Astrocyte of the spinal cord (primary cell): ENCODE measurements around the gene PICALM.

Experiments
- DNase-seq: peaks from one replicate; pipeline ENCODE4 v3.0.0; 2011; ENCODE audit warnings: low read depth, low spot score
- H3K4me3 ChIP-seq: 2 replicates; pipeline ENCODE4 v1.5.1; 2011; ENCODE audit warnings: low read depth, mild to moderate bottlenecking, low read length, moderate library complexity
- CTCF ChIP-seq: IDR thresholded peaks from 2 replicates; pipeline ENCODE4 v1.5.1; 2012; ENCODE audit warnings: low read depth, mild to moderate bottlenecking, low read length, inconsistent platforms
- in situ Hi-C: cut with HindIII; loops from 2 replicates; pipeline ENCODE4 v1.10.0; 2017; ENCODE audit warnings: low sequenced_read_pairs

Gene PICALM

GRCh38 chr11:86034710-86035109 lies 34.2 kb downstream of the PICALM start:
- in situ Hi-C loops = no loop called here
- DNase-seq = no peak
- no peak for TF ChIP-seq CTCF
- no peak overlapping the region for H3K4me3 ChIP-seq

GRCh38 chr11:86021377-86021776 lies 47.5 kb downstream of the PICALM start:
- DNase-seq = no peak

GRCh38 chr11:86018249-86018648 lies 50.6 kb downstream of the PICALM start:
- no peak for DNase-seq

More at GRCh38 chr11:86021377-86021776, 47.5 kb downstream of the PICALM start:
- no peak overlapping the region for H3K4me3 ChIP-seq
- no peak for TF ChIP-seq CTCF
- in situ Hi-C loops = no loop called here

GRCh38 chr11:86016451-86016850 lies 52.4 kb downstream of the PICALM start:
- DNase-seq = no peak
- H3K4me3 ChIP-seq = no peak overlapping the region
- in situ Hi-C loops = no loop called here
- TF ChIP-seq CTCF = no peak

More at GRCh38 chr11:86018249-86018648, 50.6 kb downstream of the PICALM start:
- no peak for TF ChIP-seq CTCF
- in situ Hi-C loops = no loop called here
- no peak overlapping the region for H3K4me3 ChIP-seq

- no peak overlapping the region for H3K4me3 ChIP-seq
- no peak for TF ChIP-seq CTCF
- in situ Hi-C loops = no loop called here
- DNase-seq = no peak
These were observed 53.2 kb downstream of the PICALM start for GRCh38 chr11:86015699-86016098.

GRCh38 chr11:86014221-86014620 lies 54.7 kb downstream of the PICALM start:
- no peak overlapping the region for H3K4me3 ChIP-seq
- TF ChIP-seq CTCF = no peak
- in situ Hi-C loops = no loop called here
- DNase-seq = no peak

GRCh38 chr11:86013713-86014112 lies 55.2 kb downstream of the PICALM start:
- in situ Hi-C loops = no loop called here
- DNase-seq = no peak
- TF ChIP-seq CTCF = no peak
- H3K4me3 ChIP-seq = no peak overlapping the region
